GM11168 (cell line): Measurements from ENCODE around the gene CASS4.

Experiments used
- in situ Hi-C: fragments of 300-500 bp; cut with MboI; formaldehyde crosslinking; loops from one replicate; pipeline ENCODE4 v1.12.0; 2022; ENCODE audit warnings: low sequenced_read_pairs; ENCODE audit not compliant: unreplicated experiment

The CASS4 gene

GRCh38 chr20:56469077-56469449, 57.0 kb downstream of the CASS4 start:
- in situ Hi-C loops, result no loop called here

- in situ Hi-C loops, result no loop called here
Observed at GRCh38 chr20:56483970-56484369, 71.9 kb downstream of the CASS4 start.

GRCh38 chr20:56487216-56487615, 75.2 kb downstream of the CASS4 start:
- in situ Hi-C loops, result no loop called here

- in situ Hi-C loops, result no loop called here
Observed at GRCh38 chr20:56488566-56488965, 76.5 kb downstream of the CASS4 start.

- in situ Hi-C loops, result no loop called here
Observed at GRCh38 chr20:56501116-56501515, 89.1 kb downstream of the CASS4 start.

GRCh38 chr20:56503916-56504315, 91.9 kb downstream of the CASS4 start:
- in situ Hi-C loops, result no loop called here

- in situ Hi-C loops, result no loop called here
Observed at GRCh38 chr20:56504373-56505005, 92.4 kb downstream of the CASS4 start.

- in situ Hi-C loops, result no loop called here
Observed at GRCh38 chr20:56506103-56506502, 94.0 kb downstream of the CASS4 start.
